Measurements from ENCODE around the gene PISD.

DNA sequence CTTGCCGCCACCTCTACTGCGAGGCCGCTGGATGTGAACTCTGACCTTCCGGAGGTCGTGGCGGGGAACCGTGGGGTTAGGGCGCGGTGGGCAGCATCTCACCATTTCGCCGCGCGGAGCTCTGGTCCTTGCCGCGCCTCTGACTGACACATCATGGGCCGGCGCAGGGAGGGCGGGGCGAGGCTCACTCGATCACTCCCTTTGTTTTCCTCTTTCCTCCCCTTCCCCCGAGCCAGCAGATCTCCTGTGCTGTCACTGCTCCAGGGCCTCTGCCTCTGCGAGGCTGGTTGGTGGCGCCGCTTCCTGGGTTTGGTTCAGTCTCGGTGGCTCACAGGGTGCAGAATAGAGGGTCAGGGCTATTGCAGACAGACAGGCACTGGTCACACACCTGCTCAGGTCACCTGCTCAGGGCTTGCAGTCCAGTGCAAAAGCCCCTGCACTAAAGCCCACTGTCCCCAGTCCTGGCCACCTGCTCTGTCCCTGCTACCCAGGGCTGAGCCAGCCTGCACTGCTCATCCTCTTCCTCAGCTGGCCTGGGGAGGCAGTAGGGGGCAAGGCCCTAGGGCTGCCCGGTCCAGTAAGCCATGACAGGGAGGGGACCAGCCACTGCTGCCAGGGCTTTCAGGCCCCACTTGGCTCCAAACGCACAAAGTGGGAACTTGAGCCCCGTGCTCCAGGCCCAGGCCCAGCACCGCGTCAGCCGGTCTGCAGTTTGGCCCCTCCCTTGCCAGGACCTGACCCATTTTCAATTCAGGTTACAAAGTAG, 36.2 kb downstream of the PISD start:
- TF ChIP-seq, protein P1, sequence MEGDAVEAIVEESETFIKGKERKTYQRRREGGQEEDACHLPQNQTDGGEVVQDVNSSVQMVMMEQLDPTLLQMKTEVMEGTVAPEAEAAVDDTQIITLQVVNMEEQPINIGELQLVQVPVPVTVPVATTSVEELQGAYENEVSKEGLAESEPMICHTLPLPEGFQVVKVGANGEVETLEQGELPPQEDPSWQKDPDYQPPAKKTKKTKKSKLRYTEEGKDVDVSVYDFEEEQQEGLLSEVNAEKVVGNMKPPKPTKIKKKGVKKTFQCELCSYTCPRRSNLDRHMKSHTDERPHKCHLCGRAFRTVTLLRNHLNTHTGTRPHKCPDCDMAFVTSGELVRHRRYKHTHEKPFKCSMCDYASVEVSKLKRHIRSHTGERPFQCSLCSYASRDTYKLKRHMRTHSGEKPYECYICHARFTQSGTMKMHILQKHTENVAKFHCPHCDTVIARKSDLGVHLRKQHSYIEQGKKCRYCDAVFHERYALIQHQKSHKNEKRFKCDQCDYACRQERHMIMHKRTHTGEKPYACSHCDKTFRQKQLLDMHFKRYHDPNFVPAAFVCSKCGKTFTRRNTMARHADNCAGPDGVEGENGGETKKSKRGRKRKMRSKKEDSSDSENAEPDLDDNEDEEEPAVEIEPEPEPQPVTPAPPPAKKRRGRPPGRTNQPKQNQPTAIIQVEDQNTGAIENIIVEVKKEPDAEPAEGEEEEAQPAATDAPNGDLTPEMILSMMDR (IDR thresholded peaks at IDR 0.05; ENCODE audit: insufficient read depth, low read length, poor library complexity, severe bottlenecking): no peak
- TF ChIP-seq EZH2phosphoT487 (conservative IDR thresholded peaks at IDR 0.05; ENCODE audit: low read length): no peak
